HG02973 (cell line): ENCODE results near the gene SLC26A3.
"Not testable (repeated sequence)": the region's sequence is repeated elsewhere in the genome, so short reads cannot be mapped to it uniquely, and the experiment has no call there.

Source experiments
- ATAC-seq: cut with Tn5 transposase; IDR thresholded peaks from one replicate; pipeline ENCODE4 v1.9.1; 2021; ENCODE audit warnings: moderate library complexity; ENCODE audit not compliant: unreplicated experiment

SLC26A3 gene

GRCh38 chr7:107803009-107803610 is at the start of gene SLC26A3:
SLC26A3 (minus strand) TSS chr7:107803223; CDS start chr7:107794509, 8,714 bp downstream.
- ATAC-seq: no peak

GRCh38 chr7:107850643-107851042 is 47.6 kb upstream of the SLC26A3 start:
- no peak for ATAC-seq

- ATAC-seq: no peak
These were observed 47.2 kb upstream of the SLC26A3 start for GRCh38 chr7:107850216-107850615.

GRCh38 chr7:107848211-107848610 is 45.2 kb upstream of the SLC26A3 start:
- not testable (repeated sequence) for ATAC-seq

DNA sequence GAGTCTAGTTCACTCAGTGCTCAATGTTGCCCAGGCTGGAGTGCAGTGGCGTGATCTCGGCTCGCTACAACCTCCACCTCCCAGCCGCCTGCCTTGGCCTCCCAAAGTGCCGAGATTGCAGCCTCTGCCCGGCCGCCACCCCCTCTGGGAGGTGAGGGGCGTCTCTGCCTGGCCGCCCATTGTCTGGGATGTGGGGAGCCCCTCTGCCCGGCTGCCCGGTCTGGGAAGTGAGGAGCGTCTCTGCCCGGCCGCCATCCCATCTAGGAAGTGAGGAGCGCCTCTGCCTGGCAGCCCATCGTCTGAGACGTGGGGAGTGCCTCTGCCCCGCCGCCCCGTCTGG is 44.8 kb upstream of the SLC26A3 start:
- ATAC-seq: not testable (repeated sequence)

DNA sequence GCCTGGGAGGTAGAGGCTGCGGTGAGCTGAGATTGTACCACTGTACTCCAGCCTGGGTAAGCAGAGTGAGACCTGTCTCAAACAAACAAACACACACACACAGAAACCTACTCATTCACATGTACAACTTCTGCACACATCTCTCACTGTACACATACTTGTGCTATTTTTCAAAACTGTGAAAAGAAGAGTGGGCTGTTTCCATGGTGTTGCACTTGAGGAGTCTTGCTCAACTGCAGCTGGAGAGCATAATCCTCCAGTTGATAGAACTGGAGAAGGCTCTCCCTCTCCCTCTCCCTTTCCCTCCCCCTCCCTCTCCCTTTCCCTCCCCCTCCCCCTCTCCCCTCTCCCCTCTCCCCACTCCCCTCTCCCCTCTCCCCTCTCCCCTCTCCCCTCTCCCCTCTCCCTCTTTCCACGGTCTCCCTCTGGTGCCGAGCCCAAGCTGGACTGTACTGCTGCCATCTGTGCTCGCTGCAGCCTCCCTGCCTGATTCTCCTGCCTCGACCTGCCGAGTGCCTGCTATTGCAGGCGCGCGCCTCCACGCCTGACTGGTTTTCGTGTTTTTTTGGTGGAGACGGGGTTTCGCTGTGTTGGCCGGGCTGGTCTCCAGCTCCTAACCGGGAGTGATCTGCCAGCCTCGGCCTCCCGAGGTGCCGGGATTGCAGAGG is 44.3 kb upstream of the SLC26A3 start:
- ATAC-seq: no peak

- no peak for ATAC-seq
These were observed 43.3 kb upstream of the SLC26A3 start for GRCh38 chr7:107846324-107846723.

DNA sequence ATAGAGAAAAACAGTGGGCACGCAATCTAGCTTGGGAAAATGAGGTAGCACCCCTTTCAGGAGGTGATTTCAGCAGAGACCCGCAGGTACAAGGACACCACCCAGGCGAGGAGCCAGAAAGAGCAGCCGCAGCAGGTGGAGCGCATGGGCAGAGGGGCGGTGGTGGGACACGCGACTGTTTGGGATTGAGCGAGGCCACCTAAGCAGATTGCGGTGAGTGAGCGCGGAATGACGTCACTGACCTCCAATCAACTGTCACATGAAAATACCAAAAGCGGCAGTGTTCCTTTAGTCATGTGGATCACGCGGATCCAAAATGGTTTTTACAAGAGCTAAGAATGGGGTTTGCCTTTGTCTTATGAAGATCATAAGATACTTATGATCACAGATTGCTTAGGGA is 40.2 kb upstream of the SLC26A3 start:
- ATAC-seq: no peak

GRCh38 chr7:107842213-107842612 is 39.2 kb upstream of the SLC26A3 start:
- ATAC-seq: no peak

DNA sequence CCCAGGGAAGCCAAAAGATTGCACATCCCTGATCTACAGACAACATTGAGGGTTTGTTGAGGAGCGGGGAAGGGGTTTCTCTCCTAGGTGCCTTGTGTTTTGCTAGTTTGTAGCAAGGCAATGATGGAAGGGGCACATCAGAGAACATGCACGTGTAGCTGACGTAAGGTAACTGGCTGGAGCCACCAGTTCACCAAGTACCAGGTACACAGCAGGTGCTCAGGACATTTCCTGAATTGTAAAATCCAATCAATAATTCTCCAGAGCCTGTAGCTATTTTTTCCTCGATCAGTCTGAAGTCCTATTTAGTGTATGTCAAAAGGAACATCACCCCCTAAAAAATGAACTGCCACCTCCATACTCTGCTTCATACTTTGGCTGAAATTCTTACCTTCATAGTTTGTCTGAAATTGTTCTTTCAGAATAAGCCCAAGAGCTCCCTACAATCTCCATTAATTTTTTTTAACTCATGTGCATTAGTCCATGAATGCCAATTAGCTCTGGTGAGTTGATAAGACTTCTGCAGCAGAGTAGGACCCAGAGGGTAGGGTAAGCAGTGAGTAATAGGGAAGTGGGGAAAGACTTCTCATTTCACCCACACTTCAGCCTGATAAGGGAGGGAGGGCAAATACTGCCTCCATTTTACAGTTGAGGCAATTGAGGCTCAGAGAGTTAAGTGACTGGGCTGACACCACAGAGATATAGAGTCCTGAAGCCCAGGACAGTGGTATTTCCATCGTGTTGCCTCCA is 36.0 kb upstream of the SLC26A3 start:
- no peak for ATAC-seq

- no peak for ATAC-seq
These were observed 35.1 kb upstream of the SLC26A3 start for GRCh38 chr7:107838024-107838601.

- no peak for ATAC-seq
These were observed 34.1 kb upstream of the SLC26A3 start for GRCh38 chr7:107837145-107837512.

DNA sequence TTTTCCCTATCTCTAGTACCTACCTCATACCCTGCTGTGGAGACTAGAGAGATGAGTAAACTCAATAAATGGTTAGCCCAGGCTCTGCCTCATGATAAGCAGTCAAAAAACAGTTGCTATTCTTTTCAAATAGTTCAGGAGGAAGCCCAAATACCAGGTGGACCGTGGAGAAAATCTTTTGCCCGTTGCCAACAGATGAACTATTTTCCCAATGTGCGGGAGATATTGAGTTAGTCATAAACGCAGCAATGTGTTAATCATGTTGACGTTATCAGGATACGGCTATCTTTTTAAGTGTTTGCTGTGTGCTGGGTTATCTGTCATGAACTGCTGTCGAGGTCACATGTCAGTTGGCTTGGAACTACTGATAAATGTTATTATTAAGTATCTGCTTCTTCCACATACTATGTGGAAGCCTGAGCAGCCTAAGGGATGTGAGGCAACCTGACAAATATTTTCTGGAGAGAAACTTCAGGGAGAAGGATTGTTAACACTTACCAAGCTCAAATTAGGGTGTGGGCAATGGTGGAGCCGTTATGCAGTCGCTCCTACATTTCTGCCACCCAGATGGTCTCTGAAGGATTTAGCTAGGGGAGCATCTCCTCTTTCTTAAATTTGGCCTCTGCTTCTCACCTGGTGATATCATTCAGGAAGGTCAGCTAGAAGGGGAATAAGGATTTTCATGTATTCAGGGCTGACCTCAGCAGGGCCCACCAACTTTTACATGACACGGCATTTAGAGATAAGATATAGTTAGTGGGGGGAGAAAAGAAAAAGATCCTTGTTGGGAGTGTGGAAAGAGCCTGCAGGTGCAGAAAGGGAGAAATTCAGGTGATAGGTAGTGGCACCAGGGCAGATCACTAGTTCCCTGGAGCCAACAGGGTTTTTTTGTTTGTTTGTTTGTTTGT is 33.5 kb upstream of the SLC26A3 start:
- no peak for ATAC-seq

GRCh38 chr7:107834401-107834800 is 31.4 kb upstream of the SLC26A3 start:
- ATAC-seq: no peak

DNA sequence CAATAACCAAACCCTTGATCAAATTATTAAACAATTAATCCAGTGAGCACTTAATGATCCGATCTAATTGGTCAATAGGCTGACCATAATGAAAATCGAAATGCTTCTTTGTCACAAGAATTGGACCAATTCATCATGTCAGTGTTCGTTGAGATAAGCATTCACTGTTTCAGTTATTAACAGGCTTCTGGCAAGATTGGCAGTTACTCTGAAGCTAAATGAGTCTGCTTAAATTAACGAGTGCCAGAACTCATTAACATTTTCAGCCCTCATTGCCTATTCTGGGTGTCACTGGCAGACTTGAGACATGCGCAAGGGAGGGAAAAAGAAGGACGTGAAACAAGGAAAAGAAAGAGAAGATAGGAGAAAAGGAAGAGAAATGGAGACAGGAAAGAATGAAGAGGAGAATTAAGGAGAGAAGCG is 30.7 kb upstream of the SLC26A3 start:
- no peak for ATAC-seq

- ATAC-seq: no peak
These were observed 27.4 kb upstream of the SLC26A3 start for GRCh38 chr7:107830420-107830819.

GRCh38 chr7:107828540-107828939 is 25.5 kb upstream of the SLC26A3 start:
- ATAC-seq: no peak

DNA sequence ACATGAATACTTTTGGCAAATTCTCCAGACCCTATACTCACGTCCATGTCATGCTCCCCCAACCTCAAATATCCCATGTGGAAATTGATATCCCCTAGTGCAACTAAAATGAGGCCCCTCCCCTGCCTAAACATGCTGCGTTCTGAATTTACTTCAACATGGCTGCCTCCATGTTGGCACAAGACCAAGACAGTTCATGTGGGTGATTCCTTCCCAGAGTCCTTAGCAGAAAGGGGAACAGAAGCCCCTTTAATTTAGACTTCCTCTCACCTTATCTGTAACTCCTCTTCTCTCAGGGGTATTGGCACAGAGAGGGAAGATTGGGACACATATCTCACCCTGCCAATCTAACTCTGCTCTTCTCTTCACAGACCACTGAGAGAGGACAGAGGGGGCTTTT is 24.5 kb upstream of the SLC26A3 start:
- ATAC-seq: no peak

DNA sequence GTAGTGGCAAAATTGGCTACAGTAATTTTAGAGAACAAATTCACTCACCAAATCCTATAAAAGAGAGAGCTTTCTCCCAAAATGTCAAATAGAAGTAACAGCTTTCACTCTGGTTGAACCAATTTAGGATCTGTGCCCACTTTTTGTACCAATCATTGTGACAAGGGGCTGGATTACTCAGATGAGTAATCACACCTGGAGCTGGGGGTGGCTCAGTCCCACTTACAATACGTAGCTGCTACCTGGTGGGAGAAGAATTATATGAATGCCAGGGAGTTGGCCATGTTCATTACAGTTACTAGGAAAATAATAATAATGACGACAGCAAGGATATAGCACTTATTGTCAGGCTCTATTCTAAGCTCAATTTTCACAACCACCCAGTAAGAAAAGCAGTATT is 23.4 kb upstream of the SLC26A3 start:
- no peak for ATAC-seq

DNA sequence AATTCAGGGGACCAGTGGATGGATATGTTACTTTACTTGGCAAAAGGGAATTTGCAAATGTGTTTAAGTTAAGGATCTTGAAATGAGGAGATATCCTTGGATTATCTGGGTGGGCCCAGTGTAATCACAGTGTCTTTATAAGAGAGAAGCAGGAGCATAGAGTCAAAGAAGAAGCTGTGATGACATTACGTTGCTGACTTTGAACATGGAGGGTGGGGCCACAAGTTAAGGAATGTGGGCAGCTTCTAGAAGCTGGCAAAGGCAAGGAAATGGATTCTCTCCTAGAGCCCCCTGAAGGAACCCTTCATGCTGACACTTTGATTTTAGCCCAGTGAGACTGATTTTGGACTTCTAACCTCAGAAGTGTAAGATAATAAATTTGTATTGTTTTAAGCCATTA is 21.8 kb upstream of the SLC26A3 start:
- ATAC-seq: no peak

GRCh38 chr7:107818622-107819021 is 15.6 kb upstream of the SLC26A3 start:
- ATAC-seq: no peak
